Glutamatergic neuron (in vitro differentiated cells): ENCODE measurements around the gene PRDM1. TPM values are rescaled to one million over a fixed set of nuclear protein-coding genes. Genes with fewer than 3 reads are reported as not detected.

Source experiments
- DNase-seq: peaks from one replicate; pipeline ENCODE4 v3.0.0; 2022
- H3K27ac Mint-ChIP-seq: one replicate; pipeline ENCODE4 v1.8.0; 2020; ENCODE audit warnings: mild to moderate bottlenecking, mixed read lengths, inconsistent platforms; ENCODE audit not compliant: unreplicated experiment
- H3K27me3 Mint-ChIP-seq: one replicate; pipeline ENCODE4 v1.8.0; 2020; ENCODE audit warnings: mild to moderate bottlenecking, moderate library complexity, mixed read lengths, inconsistent platforms; ENCODE audit not compliant: unreplicated experiment
- H3K36me3 Mint-ChIP-seq: one replicate; pipeline ENCODE4 v1.8.0; 2020; ENCODE audit warnings: mild to moderate bottlenecking, mixed read lengths, inconsistent platforms; ENCODE audit not compliant: unreplicated experiment
- H3K4me1 Mint-ChIP-seq: one replicate; pipeline ENCODE4 v1.8.0; 2020; ENCODE audit warnings: mild to moderate bottlenecking, low read depth, mixed read lengths, inconsistent platforms; ENCODE audit not compliant: unreplicated experiment
- H3K4me3 Mint-ChIP-seq: one replicate; pipeline ENCODE4 v1.8.0; 2020; ENCODE audit warnings: mild to moderate bottlenecking, mixed read lengths, inconsistent platforms; ENCODE audit not compliant: unreplicated experiment
- H3K9me3 Mint-ChIP-seq: one replicate; pipeline ENCODE4 v1.8.0; 2020; ENCODE audit warnings: mild to moderate bottlenecking, moderate library complexity, mixed read lengths, inconsistent platforms; ENCODE audit not compliant: unreplicated experiment
- CTCF ChIP-seq: fragments of 200-600 bp; sonication (generic); IDR thresholded peaks from one replicate; pipeline ENCODE4 v1.5.0; 2021; ENCODE audit not compliant: partially characterized antibody, unreplicated experiment
- total RNA-seq: library from RNA; stranded (reverse); fragmentation: NEBNext Ultra II Directional; extraction: Animal tissue kit (Norgen Biotek cat#: 25700); gene quantifications from one replicate; pipeline ENCODE4 v1.2.1, GENCODE V29; 2021; ENCODE audit not compliant: unreplicated experiment

Gene PRDM1
- total RNA-seq, 1 donor from 2014 or later, result not detected

GRCh38 chr6:106117579-106117978 is 31.4 kb downstream of the PRDM1 start:
- Mint-ChIP-seq H3K4me1 (no peaks in the 10 kb centered on the region), H3K9me3 (peaks cover 1% of the 10 kb centered on the region), H3K36me3 (no peaks in the 10 kb centered on the region), H3K27me3 (no peaks in the 10 kb centered on the region), H3K27ac (no peak overlapping the region), H3K4me3 (no peak overlapping the region)
- DNase-seq, result no peak
- TF ChIP-seq CTCF, result no peak

GRCh38 chr6:106118835-106119431 is 32.8 kb downstream of the PRDM1 start:
- Mint-ChIP-seq H3K4me3 (no peak overlapping the region), H3K4me1 (no peaks in the 10 kb centered on the region), H3K36me3 (no peaks in the 10 kb centered on the region), H3K9me3 (peaks cover 1% of the 10 kb centered on the region), H3K27ac (no peak overlapping the region), H3K27me3 (no peaks in the 10 kb centered on the region)
- no peak for DNase-seq
- no peak for TF ChIP-seq CTCF

- no peaks in the 10 kb centered on the region for H3K36me3 Mint-ChIP-seq
- peaks cover 1% of the 10 kb centered on the region for H3K9me3 Mint-ChIP-seq
- H3K4me1 Mint-ChIP-seq, result no peaks in the 10 kb centered on the region
- H3K27ac Mint-ChIP-seq, result no peak overlapping the region
- no peaks in the 10 kb centered on the region for H3K27me3 Mint-ChIP-seq
- TF ChIP-seq CTCF, result no peak
- no peak for DNase-seq
- H3K4me3 Mint-ChIP-seq, result no peak overlapping the region
These were observed 33.4 kb downstream of the PRDM1 start for GRCh38 chr6:106119546-106119945.

GRCh38 chr6:106120006-106120405 is 33.9 kb downstream of the PRDM1 start:
- Mint-ChIP-seq H3K27ac (no peak overlapping the region), H3K27me3 (no peaks in the 10 kb centered on the region), H3K4me3 (no peak overlapping the region), H3K4me1 (no peaks in the 10 kb centered on the region), H3K9me3 (no peaks in the 10 kb centered on the region), H3K36me3 (no peaks in the 10 kb centered on the region)
- no peak for TF ChIP-seq CTCF
- DNase-seq, result no peak

- no peak for TF ChIP-seq CTCF
- H3K27me3 Mint-ChIP-seq, result no peaks in the 10 kb centered on the region
- DNase-seq, result no peak
These were observed 34.3 kb downstream of the PRDM1 start for GRCh38 chr6:106120406-106120805.

More at GRCh38 chr6:106120406-106120805, 34.3 kb downstream of the PRDM1 start:
- Mint-ChIP-seq H3K36me3 (no peaks in the 10 kb centered on the region), H3K4me1 (no peaks in the 10 kb centered on the region), H3K9me3 (no peaks in the 10 kb centered on the region), H3K4me3 (no peak overlapping the region), H3K27ac (no peak overlapping the region)
